GM19438 (cell line): Measurements from ENCODE around the gene RIPOR1.

Source experiments
- ATAC-seq: cut with Tn5 transposase; IDR thresholded peaks from one replicate; pipeline ENCODE4 v1.9.1; 2021; ENCODE audit warnings: low read depth; ENCODE audit not compliant: unreplicated experiment

The RIPOR1 gene

DNA sequence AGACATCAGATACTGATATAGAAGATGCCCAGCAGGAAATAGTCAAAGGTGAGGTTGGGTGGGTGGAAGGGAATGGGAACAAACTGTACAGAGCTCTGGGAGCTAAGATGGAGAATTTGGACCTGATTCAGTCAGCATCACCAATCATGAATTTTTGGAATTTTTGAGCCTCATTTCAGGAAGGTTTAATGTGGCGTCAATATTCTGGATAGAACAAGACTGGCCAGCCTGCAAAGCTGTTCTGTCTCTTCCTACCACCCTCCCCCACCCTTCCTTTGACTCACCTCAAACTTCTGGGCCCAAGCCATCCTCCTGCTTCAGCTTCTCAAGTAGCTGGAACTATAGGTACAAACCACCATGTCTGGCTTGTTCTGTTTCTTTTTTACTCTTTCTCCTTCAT lies 66.3 kb downstream of the RIPOR1 start:
- ATAC-seq: no peak
